Memory B cell (primary cell): ENCODE data around the gene C2CD2.

Experiments used
- ATAC-seq: fragments of 150-1000 bp; cut with Tn5 transposase; 2 replicates; pipeline ENCODE4 v1.10.0; 2021; ENCODE audit warnings: low read depth, mild to moderate bottlenecking, moderate library complexity
- DNase-seq, 2 donors: peaks; one replicate each; pipeline ENCODE4 v3.0.0; 2022; ENCODE audit warnings: low spot score in 2 of 2
- H3K27ac Mint-ChIP-seq: one replicate; pipeline ENCODE4 v1.8.0; 2022; ENCODE audit warnings: mild to moderate bottlenecking, moderate library complexity, mixed read lengths
- H3K27me3 Mint-ChIP-seq: one replicate; pipeline ENCODE4 v1.8.0; 2022; ENCODE audit warnings: mixed read lengths
- H3K36me3 Mint-ChIP-seq: one replicate; pipeline ENCODE4 v1.8.0; 2022; ENCODE audit warnings: mild to moderate bottlenecking, mixed read lengths
- H3K4me1 Mint-ChIP-seq: one replicate; pipeline ENCODE4 v1.8.0; 2022; ENCODE audit warnings: mixed read lengths
- H3K4me3 Mint-ChIP-seq: one replicate; pipeline ENCODE4 v1.8.0; 2022; ENCODE audit warnings: mild to moderate bottlenecking, moderate library complexity, mixed read lengths
- H3K9me3 Mint-ChIP-seq: one replicate; pipeline ENCODE4 v1.8.0; 2022; ENCODE audit warnings: mixed read lengths

C2CD2 gene

DNA sequence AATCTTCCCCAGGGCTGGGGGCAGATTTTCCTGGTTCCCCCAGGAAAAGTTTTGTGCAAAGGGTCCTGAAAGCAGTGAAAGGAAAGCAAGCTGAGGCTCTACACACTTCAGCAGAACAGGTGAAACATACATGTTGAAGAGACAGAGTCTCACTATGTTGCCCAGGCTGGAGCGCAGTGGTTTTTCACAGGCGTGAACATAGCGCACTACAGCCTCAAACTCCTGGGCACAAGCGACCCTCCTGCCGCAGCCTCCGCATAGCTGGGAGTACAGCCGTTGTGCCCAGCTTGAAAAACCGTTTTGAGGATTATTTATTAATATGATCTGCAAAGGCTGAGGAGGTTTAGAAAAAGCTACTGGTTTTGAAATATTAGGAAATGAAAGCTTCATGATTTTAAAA lies 86.5 kb downstream of the C2CD2 start:
- no peak overlapping the region for H3K4me3 Mint-ChIP-seq
- H3K4me1 Mint-ChIP-seq: peaks cover 42% of the 10 kb centered on the region
- H3K27ac Mint-ChIP-seq: no peak overlapping the region

DNA sequence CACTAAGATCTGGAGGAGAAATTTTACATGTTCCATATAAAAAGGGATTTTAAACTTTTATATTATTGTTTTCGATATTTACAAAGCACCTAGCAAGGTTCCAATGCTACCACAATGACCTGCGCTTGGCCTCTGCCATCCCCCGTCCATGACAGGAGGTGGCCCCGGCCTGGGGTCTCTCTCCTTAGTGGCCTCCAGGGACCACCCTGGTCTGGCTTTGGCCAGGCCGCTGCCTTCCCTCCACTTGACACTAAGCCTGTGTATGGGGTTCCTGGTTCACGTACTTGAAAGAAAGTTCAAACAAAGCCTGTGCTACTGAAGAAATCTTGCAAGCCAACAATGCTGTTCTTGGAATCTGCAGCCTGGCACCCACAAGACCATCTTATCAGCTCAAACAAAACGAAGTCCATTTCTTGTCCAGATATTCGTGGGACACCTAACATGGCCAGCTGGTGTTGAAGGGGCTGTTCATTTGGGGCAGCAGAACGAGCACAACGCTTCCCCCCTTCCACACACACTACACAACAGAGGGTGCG lies 87.5 kb downstream of the C2CD2 start:
- Mint-ChIP-seq H3K9me3 (no peaks in the 10 kb centered on the region), H3K4me1 (peaks cover 48% of the 10 kb centered on the region), H3K27ac (no peak overlapping the region), H3K4me3 (no peak overlapping the region), H3K36me3 (no peaks in the 10 kb centered on the region), H3K27me3 (peaks cover 5% of the 10 kb centered on the region)
- DNase-seq (no peak), ATAC-seq (no peak)

More for the DNA sequence above, 86.5 kb downstream of the C2CD2 start:
- ATAC-seq (no peak), DNase-seq (no peak)
- no peaks in the 10 kb centered on the region for H3K9me3 Mint-ChIP-seq
- peaks cover 5% of the 10 kb centered on the region for H3K27me3 Mint-ChIP-seq
- H3K36me3 Mint-ChIP-seq: no peaks in the 10 kb centered on the region

GRCh38 chr21:41865002-41865777 lies 88.6 kb downstream of the C2CD2 start:
- peak overlapping the region; percentile 74 for H3K27ac Mint-ChIP-seq
- H3K4me3 Mint-ChIP-seq: peak overlapping the region; percentile 81
- no peaks in the 10 kb centered on the region for H3K36me3 Mint-ChIP-seq
- DNase-seq (no peak), ATAC-seq (peak; percentile 40)
- peaks cover 5% of the 10 kb centered on the region for H3K27me3 Mint-ChIP-seq
- H3K9me3 Mint-ChIP-seq: no peaks in the 10 kb centered on the region
- H3K4me1 Mint-ChIP-seq: peaks cover 43% of the 10 kb centered on the region

DNA sequence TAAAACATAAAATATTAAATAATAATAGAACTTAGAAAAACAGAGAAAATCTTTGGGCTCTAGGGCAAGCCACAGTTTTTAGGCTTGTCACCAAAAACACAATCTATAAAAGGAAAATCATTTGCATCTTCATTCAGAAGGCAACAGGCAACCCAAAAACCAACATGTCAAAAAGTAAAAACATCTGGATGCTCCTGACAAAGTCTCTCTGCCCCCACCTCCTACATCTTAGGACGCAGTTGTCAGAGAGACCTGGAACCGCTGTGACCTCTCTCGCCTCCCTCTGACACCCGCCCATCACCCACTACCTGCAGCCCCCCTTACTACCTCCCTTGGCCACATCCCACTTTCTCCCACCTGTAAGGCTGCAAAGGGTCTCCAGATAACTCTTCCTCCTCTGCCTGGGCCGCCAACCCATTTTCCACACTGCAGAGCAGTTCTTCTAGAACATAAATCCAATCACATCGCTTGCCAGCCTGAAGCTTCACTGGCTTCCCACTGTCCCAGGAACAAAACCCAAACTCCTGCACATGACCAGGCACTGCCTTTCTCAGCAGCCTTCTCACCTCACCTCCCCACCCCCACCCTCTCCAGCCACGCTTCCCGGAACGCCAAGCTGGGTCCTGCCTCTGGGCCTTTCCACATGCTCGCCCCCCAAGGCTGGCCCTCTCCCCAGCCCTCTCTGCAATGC lies 89.4 kb downstream of the C2CD2 start:
- no peak for ATAC-seq
- Mint-ChIP-seq H3K9me3 (no peaks in the 10 kb centered on the region), H3K27me3 (peaks cover 5% of the 10 kb centered on the region), H3K27ac (no peak overlapping the region), H3K36me3 (peaks cover 3% of the 10 kb centered on the region), H3K4me3 (peak overlapping the region; percentile 81), H3K4me1 (peaks cover 39% of the 10 kb centered on the region)
- no peak for DNase-seq

DNA sequence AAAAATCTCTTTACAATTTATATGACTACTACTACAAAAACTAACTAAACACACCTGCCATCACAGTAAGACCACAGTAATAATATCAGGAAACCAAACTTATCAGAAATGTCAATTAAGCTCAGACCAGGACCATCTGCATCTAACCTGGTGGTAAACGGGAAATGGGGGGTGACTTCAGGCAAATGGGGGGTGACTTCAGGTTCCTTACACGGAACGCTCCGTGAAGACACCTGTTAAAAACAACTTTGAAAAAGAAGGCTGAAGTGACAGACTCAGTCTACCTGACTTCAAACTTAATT lies 90.4 kb downstream of the C2CD2 start:
- Mint-ChIP-seq H3K27ac (peak overlapping the region; percentile 37), H3K4me3 (peak overlapping the region; percentile 55), H3K4me1 (peaks cover 32% of the 10 kb centered on the region), H3K36me3 (peaks cover 4% of the 10 kb centered on the region), H3K27me3 (peaks cover 5% of the 10 kb centered on the region), H3K9me3 (no peaks in the 10 kb centered on the region)
- ATAC-seq (peak; percentile 13), DNase-seq (no peak)

- Mint-ChIP-seq H3K4me3 (peak overlapping the region; percentile 30), H3K9me3 (no peaks in the 10 kb centered on the region), H3K27ac (no peak overlapping the region), H3K36me3 (peaks cover 8% of the 10 kb centered on the region), H3K4me1 (peaks cover 32% of the 10 kb centered on the region), H3K27me3 (peaks cover 5% of the 10 kb centered on the region)
- ATAC-seq: no peak
- DNase-seq: no peak
Measured at GRCh38 chr21:41861987-41862386, 91.8 kb downstream of the C2CD2 start.

DNA sequence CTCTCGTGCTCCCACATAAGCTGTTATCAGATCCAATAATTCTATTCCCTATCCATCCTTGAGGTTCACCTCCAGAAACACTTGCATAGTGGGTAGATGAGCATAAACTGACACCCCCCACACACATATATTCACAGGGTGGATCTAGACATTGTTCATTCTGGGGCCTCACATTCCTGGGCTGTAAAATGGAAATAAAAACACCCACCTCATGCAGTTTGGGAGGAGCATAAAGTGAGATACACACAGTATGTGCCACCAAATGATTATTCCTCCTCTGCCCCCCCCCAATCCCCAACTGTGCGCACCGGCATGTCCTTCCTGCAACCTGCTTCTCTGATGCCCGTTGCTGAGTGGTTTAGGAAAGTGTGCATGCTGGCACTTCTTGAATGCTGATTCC lies 92.6 kb downstream of the C2CD2 start:
- peak overlapping the region; percentile 22 for H3K4me3 Mint-ChIP-seq
- no peak for DNase-seq
- peaks cover 5% of the 10 kb centered on the region for H3K27me3 Mint-ChIP-seq
- H3K9me3 Mint-ChIP-seq: no peaks in the 10 kb centered on the region
- peaks cover 29% of the 10 kb centered on the region for H3K4me1 Mint-ChIP-seq
- H3K36me3 Mint-ChIP-seq: peaks cover 13% of the 10 kb centered on the region
- no peak for ATAC-seq
- no peak overlapping the region for H3K27ac Mint-ChIP-seq

- H3K27ac Mint-ChIP-seq: no peak overlapping the region
- peaks cover 1% of the 10 kb centered on the region for H3K9me3 Mint-ChIP-seq
- DNase-seq (no peak), ATAC-seq (no peak)
- no peak overlapping the region for H3K4me3 Mint-ChIP-seq
- H3K4me1 Mint-ChIP-seq: peaks cover 18% of the 10 kb centered on the region
- H3K36me3 Mint-ChIP-seq: peaks cover 19% of the 10 kb centered on the region
- no peaks in the 10 kb centered on the region for H3K27me3 Mint-ChIP-seq
Measured at GRCh38 chr21:41859297-41859980, 94.4 kb downstream of the C2CD2 start.

- no peak overlapping the region for H3K27ac Mint-ChIP-seq
- no peaks in the 10 kb centered on the region for H3K27me3 Mint-ChIP-seq
- H3K4me1 Mint-ChIP-seq: peaks cover 15% of the 10 kb centered on the region
- peaks cover 26% of the 10 kb centered on the region for H3K36me3 Mint-ChIP-seq
- no peak overlapping the region for H3K4me3 Mint-ChIP-seq
- peaks cover 1% of the 10 kb centered on the region for H3K9me3 Mint-ChIP-seq
- ATAC-seq (no peak), DNase-seq (no peak)
Measured at GRCh38 chr21:41858466-41859296, 95.1 kb downstream of the C2CD2 start.

DNA sequence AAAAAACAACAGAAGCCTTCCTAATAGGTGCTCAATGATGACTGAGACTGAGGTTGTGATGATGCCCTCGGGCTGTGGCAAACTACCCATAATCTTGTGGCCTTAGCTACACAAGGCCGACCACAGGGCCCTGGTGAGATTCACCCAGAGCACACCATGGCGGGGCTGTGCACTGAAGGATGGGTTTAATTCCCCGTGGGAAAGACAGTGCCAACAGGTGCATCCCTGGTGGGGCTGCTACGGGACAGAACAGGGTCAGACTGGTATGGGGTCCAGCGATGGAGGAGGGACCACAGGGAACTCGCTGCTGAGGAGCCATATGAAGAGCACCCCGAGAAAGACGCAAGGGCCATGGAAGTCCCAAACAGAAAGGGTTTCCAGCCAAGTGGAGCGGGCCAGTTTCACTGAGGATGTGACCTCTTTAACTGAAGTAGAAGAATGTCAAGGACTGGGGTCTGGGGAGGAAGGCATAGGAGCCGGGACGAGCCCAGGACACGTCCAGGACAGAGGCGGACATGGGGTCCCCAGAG lies 96.0 kb downstream of the C2CD2 start:
- ATAC-seq: no peak
- H3K4me3 Mint-ChIP-seq: no peak overlapping the region
- H3K36me3 Mint-ChIP-seq: peaks cover 26% of the 10 kb centered on the region
- DNase-seq: no peak
- H3K4me1 Mint-ChIP-seq: peaks cover 10% of the 10 kb centered on the region
- H3K9me3 Mint-ChIP-seq: peaks cover 1% of the 10 kb centered on the region
- H3K27me3 Mint-ChIP-seq: no peaks in the 10 kb centered on the region
- no peak overlapping the region for H3K27ac Mint-ChIP-seq

GRCh38 chr21:41856572-41856971 lies 97.2 kb downstream of the C2CD2 start:
- ATAC-seq: no peak
- no peak for DNase-seq
- H3K36me3 Mint-ChIP-seq: peaks cover 28% of the 10 kb centered on the region
- peaks cover 1% of the 10 kb centered on the region for H3K9me3 Mint-ChIP-seq
- no peaks in the 10 kb centered on the region for H3K27me3 Mint-ChIP-seq
- H3K27ac Mint-ChIP-seq: peak overlapping the region; percentile 38
- peaks cover 2% of the 10 kb centered on the region for H3K4me1 Mint-ChIP-seq
- no peak overlapping the region for H3K4me3 Mint-ChIP-seq

- Mint-ChIP-seq H3K4me3 (no peak overlapping the region), H3K36me3 (peaks cover 32% of the 10 kb centered on the region), H3K9me3 (peaks cover 1% of the 10 kb centered on the region), H3K27ac (no peak overlapping the region), H3K27me3 (no peaks in the 10 kb centered on the region), H3K4me1 (no peaks in the 10 kb centered on the region)
- ATAC-seq: no peak
- no peak for DNase-seq
Measured at GRCh38 chr21:41854426-41854995, 99.3 kb downstream of the C2CD2 start.

- no peaks in the 10 kb centered on the region for H3K27me3 Mint-ChIP-seq
- no peak overlapping the region for H3K4me3 Mint-ChIP-seq
- H3K27ac Mint-ChIP-seq: peak overlapping the region; percentile 53
- no peak for ATAC-seq
- no peaks in the 10 kb centered on the region for H3K4me1 Mint-ChIP-seq
- DNase-seq: no peak
- H3K9me3 Mint-ChIP-seq: peaks cover 1% of the 10 kb centered on the region
- H3K36me3 Mint-ChIP-seq: peaks cover 33% of the 10 kb centered on the region
Measured at GRCh38 chr21:41852929-41853320, 100.9 kb downstream of the C2CD2 start.
